Cerebellar nuclear complex (tissue), 1 donor: ENCODE measurements around the gene S1PR1.
"Not testable (repeated sequence)": the region's sequence is repeated elsewhere in the genome, so short reads cannot be mapped to it uniquely, and the experiment has no call there.

Experiments
- DNase-seq, 2 experiments: peaks; one replicate each; lab custom pipeline; 2025; lab: John Stamatoyannopoulos, UW

Gene S1PR1

GRCh38 chr1:101236516-101237228 is at the start of gene S1PR1:
Gene S1PR1, plus strand, starts transcription at chr1:101237019. Its CDS starts 1,966 bp downstream, at chr1:101238985.
- DNase-seq: no peak

- no peak for DNase-seq
Measured at GRCh38 chr1:101187297-101187696, 49.5 kb upstream of the S1PR1 start.

GRCh38 chr1:101188331-101188730 is 48.5 kb upstream of the S1PR1 start:
- no peak for DNase-seq

DNA sequence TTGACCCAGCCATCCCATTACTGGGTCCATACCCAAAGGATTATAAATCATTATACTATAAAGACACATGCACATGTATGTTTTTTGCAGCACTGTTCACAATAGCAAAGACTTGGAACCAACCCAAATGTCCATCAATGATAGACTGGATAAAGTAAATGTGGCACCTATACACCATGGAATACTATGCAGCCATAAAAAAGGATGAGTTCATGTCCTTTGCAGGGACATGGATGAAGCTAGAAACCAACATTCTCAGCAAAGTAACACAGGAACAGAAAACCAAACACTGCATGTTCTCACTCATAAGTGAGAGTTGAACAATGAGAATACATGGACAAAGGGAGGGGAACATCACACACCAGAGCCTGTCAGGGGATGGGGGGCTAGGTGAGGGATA is 47.9 kb upstream of the S1PR1 start:
- DNase-seq: not testable (repeated sequence)

DNA sequence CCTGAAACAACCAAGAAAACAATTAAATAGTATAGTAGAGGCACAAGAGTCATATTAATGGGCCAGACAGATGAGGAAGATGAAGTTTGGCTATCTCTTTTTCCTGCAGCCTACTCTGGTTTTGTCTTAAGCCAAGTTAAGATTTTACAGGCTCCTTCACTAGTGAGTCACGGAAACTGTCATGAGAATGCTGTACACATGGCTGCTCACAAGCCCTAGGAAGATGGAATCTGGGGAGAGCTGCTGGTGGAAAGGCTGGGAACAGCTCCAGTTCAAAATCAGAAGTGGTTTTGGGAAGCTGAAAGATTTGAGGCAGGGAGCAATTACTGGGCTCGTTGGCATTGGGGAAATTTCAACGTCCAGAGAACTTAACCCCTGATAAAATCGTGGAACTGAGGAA is 46.4 kb upstream of the S1PR1 start:
- DNase-seq: no peak

DNA sequence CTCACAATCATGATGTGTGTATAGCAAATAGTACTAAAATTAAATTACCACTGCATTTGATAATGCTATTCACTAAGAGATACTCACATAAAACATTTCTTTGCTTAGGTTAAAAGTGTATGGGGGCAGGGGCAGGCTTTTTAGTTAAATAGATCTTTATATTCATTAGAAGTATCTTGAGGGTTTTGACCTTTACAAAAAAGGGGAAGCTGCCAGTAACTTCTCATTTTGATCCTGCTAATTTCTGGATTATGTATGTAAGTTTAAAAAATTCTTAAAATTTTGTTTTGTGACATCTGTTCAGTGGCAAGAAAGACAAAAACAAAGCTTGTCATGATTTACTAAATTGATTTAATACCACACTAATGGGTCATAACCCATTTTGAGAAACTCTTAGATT is 45.8 kb upstream of the S1PR1 start:
- no peak for DNase-seq

DNA sequence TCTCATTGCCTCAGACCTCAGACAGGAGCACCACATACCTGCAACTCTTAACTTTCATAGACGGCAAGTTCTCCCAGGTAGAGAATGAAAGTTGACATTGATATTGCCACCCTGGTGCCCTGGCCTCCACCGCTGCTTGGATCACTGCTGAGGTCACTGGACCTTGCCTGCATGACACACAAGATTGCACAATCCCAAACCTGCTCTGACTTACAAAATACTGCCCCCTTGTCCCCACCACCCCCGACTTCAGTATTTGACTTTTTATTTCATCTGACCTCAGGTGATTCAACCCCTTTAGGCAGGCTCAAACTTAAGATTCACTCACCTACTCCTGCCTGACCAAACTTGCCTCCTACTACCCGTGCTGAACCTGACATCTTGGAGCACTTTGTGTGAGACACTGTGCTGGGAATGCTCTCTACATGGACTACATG is 43.1 kb upstream of the S1PR1 start:
- no peak for DNase-seq

- DNase-seq: no peak
Measured at GRCh38 chr1:101194746-101195145, 42.1 kb upstream of the S1PR1 start.

DNA sequence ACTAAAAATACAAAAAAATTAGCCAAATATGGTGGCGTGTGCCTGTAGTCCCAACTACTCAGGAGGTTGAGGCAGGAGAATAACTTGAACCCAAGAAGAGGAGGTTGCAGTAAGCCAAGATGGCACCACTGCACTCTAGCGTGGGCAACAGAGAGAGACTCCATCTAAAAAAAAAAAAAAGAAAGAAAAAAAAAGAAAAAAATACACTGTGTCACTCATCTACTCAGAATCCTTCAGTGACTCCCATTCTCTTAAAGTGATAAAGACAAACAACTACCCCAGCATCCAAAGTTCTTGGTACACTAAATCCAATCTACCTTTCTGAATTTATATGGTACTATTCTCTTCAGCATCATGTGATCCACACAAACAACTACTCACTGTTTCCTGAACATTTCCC is 40.2 kb upstream of the S1PR1 start:
- DNase-seq: no peak

DNA sequence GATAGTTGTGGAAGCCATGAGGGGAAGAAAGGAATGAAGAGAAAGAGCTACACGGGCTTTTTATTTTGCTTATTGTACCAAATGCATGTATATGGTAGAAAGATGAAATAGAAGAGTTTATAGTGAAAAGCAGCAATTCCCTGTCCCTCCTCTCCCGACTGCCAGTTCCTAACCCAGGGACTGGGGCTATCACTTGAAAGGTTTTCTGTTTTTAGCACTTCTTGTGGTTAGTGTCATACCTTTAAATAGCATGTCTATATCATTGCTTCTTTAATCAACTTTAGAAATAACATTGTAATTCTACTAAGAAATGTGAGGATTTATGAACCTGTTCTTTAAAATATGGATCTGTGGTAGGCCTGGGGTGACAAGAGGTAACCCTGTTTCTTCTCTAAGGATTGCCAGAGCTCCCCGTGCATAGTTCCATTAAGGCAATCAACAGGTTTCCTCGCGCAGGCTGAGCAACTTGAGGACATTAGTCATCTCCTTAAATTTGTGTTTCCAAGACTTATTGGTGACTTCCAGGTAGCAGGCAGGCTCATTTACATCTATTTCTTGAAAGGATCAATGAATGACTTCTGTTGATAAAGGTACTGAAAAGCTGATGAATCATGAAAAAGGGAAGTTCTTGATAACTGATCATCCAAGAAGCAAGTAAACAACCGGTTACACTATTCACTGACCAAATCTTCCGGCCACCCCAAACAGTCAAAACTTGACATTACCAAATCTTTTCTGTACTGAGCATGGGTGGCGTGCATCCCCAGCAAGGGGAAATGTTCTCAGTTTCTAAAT is 37.8 kb upstream of the S1PR1 start:
- no peak for DNase-seq

DNA sequence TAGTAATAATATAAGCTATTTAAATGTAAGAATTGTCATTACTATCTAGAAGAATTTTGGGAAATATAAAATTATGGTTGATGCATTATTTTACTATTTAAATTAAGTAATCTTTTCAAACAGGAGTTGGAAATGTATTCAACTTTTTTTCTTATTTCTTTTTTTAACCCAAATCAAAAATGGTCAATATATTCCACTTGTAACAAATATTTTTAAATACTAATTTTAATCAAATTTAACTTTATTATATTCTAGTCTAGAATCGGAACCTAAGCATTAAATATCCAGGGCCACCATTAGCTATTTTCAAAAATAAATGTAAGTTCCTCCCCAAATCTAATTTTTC is 37.2 kb upstream of the S1PR1 start:
- no peak for DNase-seq

DNA sequence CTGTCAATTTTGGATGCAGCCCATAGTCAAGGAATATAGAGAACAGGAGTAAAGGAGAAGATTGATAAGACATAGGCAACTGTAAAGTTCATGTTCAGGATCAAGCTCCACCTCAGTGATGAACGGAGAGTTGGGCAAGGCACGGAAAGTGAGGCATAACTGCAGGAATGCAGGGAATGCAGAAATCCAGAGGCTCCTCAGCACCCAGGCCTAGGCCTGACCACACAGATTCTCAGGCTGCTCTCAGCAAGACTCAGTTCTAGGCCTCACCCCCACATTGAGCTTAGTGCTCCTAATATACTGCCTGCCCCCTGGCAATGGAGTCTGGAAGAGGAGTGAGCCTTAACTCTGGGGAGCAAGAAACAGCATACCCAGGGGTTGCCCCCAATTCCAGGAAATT is 36.3 kb upstream of the S1PR1 start:
- DNase-seq: no peak

DNA sequence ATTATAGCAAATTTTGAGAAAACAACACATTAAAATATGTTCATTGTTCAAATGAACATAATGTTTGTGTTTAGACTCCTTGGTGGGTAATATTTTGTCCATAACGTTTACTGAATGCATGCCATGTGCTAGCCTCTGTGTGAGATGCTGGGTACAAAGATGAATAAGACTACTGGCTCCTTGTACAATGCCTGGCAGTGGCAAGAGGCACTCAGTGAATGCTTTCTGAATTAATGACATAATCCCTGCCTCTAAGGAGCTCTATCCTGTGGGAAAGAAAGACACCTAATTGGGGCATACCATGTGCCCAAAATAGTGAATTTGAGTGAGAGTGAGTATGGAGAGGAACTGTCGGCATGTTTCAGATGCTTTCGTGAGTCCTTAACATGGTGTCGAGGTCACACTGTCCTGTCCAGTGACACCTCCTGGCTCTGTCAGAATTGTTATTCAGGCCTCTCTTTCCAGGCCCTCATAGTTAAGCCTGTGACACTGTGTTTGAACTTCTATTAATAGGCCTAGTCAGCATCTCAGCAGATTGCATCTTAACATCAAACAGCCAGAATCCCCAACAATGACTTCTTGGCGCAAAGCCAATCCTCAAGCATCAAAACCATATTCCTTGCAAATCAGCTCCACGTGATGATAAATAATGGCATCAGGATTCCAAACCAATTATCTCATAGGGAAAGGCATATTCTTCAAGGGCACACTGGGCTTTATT is 32.8 kb upstream of the S1PR1 start:
- DNase-seq: no peak

DNA sequence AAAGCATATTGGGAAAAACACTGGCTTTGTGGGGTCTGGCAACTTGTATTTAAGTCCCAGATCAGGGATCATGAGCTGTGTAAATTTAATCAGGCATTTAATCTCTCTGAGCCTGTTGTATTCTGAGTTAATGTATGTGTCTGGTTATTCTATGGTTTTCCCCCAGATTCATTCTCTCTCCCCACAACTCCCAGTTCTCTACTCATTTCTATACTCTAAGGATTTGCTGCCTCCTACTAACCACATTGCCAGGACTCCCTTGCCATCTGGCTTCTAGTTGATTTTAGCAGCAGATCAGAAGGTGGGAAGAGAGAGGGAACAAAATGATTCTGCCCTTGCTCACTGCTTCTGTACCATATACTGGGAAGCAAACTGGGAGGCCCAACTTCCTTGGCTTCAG is 31.4 kb upstream of the S1PR1 start:
- DNase-seq: no peak

DNA sequence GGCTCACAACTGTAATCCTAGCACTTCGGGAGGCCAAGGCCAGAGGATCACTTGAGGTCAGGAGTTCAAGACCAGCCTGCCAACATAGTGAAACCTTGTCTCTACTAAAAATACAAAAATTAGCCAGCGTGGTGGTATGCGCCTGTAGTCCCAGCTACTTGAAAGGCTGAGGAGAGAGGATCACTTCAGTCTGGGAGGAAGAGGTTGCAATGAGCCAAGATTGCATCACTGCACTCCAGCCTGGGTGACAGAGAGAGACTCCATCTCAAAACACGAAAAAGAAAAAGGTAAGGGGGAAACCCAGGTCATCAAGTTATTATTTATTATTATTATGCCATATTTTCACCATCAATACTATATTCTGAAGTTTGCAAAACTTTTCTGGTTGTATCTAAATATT is 30.7 kb upstream of the S1PR1 start:
- DNase-seq: not testable (repeated sequence)

DNA sequence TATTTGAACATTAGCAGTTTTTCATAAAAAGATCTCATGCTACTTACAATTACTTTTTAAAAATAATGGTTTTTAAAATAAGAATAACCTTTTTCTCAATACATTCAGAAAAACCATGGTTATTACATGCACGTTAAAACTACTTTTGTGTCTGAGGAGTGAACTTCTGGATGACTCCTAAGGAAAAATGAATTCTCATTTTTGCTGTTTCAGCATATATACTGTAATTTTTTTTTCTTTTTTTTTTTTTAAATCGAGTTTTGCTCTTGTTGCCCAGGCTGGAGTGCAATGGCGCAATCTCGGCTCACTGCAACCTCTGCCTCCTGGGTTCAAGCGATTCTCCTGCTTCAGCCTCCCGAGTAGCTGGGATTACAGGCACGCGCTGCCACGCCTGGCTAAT is 29.5 kb upstream of the S1PR1 start:
- DNase-seq: not testable (repeated sequence)

- DNase-seq: no peak
Measured at GRCh38 chr1:101207891-101208290, 28.9 kb upstream of the S1PR1 start.

DNA sequence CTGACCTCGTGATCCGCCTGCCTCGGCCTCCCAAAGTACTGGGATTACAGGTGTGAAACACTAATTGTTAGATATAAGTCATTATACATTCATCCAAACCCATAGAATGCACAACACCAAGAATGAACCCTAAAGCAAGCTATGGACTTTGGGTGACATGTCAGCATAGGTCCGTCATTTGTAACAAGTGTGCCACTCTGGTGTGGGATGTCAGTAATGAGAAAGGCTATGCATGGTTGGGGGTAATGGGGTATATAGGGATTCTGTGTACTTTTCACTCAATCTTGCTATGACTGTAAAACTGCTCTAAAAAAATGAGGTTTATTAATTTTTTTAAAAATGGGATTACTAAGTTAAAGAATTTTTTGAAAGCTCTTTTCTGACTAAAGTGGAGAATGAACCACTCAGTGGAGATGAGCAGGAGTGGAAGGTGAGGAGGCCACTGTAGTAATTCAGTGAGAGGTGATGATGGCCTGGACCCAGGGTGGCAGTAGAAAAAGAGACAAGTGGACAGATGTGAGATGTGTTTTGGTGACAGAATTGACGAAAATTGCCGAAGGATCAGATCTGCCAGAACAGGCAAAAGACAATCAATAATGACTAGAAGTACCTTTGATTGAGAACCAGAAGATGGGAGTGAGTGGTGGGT is 21.3 kb upstream of the S1PR1 start:
- DNase-seq: no peak

GRCh38 chr1:101216623-101217022 is 20.2 kb upstream of the S1PR1 start:
- DNase-seq: no peak

GRCh38 chr1:101217148-101217547 is 19.7 kb upstream of the S1PR1 start:
- DNase-seq: no peak

DNA sequence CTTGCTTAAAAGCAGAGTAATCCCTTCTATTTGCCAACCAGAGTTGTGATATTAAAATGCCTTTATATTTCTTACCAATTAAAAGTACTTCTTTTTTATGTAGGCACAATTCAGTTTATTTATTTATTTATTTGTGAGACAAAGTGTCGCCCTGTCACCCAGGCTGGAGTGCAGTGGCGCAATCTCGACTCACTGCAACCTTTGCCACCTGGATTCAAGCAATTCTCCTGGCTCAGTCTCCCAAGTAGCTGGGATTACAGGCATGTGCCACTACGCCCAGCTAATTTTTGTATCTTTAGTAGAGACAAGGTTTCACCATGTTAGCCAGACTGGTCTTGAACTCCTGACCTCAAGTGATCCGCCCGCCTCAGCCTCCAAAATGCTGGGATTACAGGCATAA is 17.9 kb upstream of the S1PR1 start:
- DNase-seq: not testable (repeated sequence)
